Endometrium (tissue), 2 donors: ENCODE measurements around the gene TUBB3.
"Not testable (repeated sequence)": the region's sequence is repeated elsewhere in the genome, so short reads cannot be mapped to it uniquely, and the experiment has no call there.

Source experiments
- FAIRE-seq: peaks from 2 replicates; lab custom pipeline; 2012; peaks lifted over from hg19 to GRCh38; lab: Jason Lieb, UNC
- donor health status: control.
- donor health status: control.

The TUBB3 gene

GRCh38 chr16:89922884-89923639 is at the start of gene TUBB3:
TUBB3 (plus strand) TSS chr16:89923342; CDS start chr16:89923402, 60 bp downstream.
- no peak for FAIRE-seq

- FAIRE-seq, result no peak
Measured at GRCh38 chr16:89873972-89874689, 49.0 kb upstream of the TUBB3 start.

DNA sequence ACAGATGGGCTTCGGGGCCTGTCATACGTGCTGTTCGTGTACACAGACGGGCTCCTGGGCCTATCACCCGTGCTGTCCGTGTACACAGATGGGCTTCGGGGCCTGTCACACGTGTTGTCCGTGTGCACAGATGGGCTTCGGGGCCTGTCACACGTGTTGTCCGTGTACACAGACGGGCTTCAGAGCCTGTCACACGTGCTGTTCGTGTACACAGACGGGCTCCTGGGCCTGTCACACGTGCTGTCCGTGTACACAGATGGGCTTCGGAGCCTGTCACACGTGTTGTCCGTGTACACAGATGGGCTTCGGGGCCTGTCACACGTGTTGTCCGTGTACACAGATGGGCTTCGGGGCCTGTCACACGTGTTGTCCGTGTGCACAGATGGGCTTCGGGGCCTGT is 44.0 kb upstream of the TUBB3 start:
- not testable (repeated sequence) for FAIRE-seq

DNA sequence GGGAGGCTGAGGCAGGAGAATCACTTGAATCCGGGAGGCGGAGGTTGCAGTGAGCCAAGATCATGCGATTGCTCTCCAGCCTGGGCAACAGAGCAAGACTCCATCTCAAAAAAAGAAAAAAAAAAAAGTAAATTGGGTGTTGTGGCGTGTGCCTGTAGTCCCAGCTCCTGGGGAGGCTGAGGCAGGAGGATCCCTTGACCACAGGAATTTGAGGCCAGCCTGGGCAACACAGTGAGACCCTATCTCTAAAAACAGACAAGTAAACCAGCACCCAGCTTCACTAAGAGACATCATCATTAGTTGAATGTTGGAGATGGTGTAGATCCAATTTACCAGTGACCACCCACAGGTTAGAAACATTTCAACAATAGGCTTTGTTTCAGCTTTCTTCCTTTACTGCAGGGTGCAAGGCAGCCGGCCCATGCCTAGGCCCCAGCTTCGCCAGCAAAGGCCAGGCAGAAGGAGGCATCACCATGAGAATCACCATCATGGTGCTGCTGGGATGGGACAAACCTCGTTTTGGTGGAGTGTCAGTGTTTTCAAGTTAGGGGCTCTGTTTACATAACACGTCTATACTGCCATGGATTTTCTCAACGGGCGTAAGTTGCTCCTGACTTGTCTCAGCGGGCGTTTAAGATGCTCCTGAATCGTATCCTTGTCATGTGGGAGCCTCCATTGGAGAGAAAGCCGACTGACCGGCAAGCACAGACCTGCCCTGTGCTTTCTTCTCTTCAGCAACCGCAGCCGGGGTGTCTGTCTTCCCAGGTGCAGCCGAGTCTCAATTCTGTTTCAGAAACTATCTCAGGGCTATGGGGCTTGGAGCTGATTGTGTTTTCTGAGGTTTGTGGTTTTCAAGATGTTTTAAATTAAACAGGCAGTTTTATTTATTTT is 42.4 kb upstream of the TUBB3 start:
- no peak for FAIRE-seq

GRCh38 chr16:89881368-89881730 is 41.8 kb upstream of the TUBB3 start:
- no peak for FAIRE-seq

DNA sequence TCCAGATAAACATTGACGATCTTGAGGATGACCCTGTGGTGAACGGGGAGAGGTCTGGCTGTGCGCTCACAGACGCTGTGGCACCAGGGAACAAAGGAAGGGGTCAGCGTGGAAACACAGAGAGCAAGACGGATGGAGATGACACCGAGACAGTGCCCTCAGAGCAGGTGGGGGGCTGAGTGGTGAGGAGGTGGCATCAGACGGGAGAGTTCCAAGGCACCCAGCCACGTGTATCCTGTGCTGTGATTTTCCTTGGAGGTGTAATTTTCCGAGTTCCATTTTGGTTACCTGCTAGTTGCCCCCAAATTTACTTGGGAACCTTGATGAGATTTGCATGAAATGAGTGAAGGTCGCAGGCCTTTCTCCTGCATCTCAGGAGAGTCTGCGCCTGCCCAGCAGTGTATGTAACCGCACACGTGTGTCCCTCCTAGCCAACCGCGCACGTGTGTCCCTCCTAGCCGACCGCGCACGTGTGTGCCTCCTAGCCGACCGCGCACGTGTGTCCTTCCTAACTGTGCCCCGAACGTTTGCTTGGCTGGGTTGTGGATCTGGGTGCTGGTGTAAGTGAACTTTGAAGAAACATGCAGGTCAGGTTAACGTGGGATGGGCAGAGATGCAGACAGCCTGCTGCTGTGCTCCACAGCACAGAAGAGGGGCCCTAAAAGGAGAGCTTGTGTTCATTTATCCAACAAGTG is 39.6 kb upstream of the TUBB3 start:
- FAIRE-seq, result no peak

DNA sequence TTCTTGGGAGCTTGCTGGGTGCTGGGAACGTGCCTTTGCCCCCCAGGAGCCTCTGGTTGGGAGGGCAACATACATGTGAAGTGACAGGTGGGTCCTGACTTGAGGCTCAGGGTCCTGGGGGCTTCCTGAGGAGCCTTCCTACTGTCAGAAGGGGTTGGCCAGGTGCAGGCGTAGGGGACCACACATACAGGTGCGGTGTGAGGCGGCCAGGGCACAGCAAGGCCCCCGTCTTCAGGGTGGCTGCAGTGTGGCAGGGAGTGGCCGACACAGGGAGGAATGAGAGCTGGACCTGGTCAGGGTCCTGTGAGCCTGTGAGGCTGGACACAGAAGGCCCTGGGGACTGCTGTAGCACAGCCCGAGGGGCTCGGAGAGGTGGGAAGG is 39.1 kb upstream of the TUBB3 start:
- no peak for FAIRE-seq

DNA sequence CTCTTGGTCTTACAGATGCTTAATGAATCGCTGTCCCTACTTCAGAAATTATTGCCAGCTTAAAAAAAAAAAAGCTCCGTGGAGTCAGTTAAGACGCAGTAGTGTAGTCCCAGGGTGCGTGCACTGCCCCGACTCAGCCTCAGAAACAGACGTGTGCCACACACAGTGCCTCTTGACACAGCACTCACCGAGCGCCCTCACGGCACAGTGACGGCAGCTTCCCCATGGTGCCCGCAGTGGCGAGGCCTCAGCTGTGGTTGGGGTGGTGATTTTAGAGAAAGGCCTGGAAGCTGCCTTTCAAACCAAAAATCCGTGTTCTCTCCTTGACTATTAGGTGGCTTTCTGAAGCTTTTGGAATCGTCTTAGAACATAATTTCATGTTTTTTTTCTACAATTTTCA is 35.9 kb upstream of the TUBB3 start:
- FAIRE-seq, result no peak

DNA sequence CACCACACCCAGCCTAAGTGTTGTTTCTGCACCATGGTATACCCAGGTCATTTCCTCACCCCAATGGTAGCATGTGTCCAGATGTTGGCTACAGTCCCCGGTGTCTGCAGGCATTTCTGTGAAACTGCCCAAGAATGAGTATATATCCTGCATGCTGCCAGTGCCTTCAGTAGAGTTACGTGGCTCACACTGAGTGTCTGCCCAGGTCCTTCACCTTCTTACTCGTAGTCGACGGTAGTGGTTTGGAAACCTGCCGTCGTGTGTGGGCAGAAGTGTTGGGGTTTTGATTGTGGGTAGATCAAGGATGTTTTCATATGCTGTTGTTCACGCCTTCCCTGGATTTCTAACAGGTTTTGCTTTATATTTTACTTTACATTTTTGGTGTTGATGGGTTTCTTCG is 32.9 kb upstream of the TUBB3 start:
- no peak for FAIRE-seq

DNA sequence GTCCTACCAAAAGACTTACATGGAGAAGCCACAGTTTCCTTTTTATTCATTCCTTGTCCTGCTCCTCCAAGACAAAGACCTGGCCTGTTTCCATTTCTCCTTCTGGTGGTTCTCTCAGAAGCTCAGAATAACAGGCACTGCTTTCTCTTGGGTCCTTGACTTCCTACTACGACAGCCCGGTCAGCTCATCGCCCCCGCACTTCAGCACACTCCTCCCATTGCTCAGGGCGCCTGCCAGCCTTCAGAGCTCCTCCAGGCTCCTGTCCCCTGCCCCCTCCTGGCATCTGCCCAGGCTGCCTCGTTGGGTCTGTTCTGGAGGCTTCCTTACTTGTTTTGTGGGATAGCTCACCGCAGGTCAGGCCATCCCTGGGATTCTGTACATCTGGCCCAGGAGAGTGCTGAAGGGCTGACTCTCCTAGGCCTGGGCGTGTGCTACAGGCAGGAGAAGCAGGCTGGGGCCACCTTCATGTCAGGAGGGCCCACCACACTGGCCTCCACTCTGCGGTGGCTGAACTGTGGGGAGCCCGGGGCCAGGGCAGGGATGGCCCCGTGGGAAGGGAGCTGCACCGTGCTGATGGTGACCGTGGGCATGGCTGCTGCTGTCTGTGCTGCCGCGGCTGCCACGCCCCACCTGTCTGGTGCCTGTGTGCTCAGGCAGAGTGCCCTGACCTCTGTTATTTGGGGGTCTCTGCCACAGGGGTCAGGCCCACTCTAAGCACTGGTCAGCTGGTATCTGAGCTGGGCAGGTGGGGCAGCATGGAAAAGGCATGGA is 32.1 kb upstream of the TUBB3 start:
- no peak for FAIRE-seq

DNA sequence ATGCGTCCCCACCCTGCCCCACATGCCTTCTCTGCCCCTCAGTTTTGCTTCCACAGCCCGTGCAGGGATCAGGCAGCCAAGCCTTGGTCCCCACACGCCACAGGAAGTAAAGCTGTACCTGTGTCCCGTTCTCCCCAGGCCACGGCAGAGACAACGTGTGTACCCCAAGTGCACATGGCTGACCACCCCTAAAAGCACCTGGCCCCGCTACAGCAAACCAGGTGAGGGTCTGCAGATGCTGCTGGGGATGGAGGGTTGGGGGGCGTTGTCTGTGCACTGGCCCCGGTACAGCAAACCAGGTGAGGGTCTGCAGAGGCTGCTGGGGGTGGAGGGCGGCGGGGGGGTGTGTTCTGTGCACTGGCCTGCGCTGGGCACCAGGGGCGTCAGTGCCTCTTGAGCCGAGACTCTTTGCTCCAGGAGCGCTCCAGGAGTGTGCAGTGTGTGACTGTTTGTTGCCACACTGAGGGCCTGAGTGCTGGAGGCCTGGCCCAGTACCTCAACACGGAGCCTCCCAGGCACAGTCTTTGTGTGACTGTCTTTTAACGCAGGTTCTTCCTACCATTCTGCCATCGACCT is 31.0 kb upstream of the TUBB3 start:
- FAIRE-seq, result no peak

- FAIRE-seq, result no peak
Measured at GRCh38 chr16:89892635-89893034, 30.5 kb upstream of the TUBB3 start.

DNA sequence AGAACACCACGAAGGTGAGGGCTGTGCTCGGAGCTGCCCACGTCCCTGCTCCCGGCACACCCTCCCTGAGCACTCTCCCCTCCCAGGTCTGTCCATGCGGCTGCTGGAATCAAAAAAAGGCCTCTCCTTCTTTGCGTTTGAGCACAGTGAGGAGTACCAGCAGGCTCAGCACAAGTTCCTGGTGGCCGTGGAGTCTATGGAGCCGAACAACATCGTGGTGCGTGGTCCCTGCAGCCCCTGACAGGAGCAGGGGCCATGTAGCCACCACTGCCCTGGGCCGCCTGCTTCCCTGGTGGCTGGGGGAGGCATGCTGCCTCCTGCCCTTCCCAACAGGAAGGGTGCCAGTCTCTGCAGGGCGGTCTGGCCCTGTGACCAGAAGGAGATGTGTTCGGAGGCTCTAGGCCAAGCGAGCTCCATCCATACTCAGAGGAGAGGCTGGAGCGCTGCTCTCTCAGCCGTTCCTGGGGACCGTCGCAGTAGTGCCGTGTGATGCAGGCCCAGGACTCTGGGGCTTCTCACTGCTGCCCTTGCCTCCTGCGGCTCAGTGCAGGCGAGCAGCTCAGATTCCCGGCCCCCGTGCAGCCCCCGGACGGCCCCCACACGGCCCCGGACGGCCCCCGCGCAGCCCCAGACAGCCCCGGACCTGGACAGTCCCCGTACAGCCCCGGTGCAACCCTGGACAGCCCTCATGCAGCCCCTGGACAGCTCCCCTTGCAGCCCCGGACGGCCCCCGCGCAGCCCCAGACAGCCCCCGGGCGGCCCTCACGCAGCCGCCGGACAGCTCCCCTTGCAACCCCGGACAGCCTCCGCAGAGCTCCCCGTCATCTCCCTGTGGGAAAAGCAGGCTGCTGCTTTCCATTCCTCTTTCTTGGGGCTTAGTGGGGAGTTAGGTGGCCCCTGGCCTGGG is 29.2 kb upstream of the TUBB3 start:
- no peak for FAIRE-seq

GRCh38 chr16:89895482-89896250 is 27.5 kb upstream of the TUBB3 start:
- FAIRE-seq, result no peak

DNA sequence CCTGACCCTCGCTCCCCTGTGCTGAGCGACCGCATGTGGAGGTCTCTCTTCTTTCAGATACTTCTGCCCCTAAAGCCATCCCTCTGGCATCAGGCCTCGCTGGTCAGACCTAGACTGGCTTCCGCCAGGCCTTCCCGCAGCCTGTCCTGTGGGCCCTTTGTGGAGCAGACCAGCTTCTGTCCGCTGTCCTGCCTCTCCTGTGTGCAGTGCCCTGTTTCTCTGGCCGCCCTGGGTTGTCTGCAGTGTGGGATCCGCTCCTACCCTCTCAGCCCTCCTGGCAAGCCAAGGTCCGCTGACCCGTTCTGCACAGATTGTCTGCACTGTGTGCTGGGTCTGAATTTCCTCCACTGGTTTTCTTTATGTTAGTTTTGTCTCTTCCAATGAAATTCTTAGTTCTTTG is 25.9 kb upstream of the TUBB3 start:
- FAIRE-seq, result no peak

GRCh38 chr16:89898201-89898967 is 24.8 kb upstream of the TUBB3 start:
- FAIRE-seq, result no peak

GRCh38 chr16:89899879-89900481 is 23.2 kb upstream of the TUBB3 start:
- no peak for FAIRE-seq

DNA sequence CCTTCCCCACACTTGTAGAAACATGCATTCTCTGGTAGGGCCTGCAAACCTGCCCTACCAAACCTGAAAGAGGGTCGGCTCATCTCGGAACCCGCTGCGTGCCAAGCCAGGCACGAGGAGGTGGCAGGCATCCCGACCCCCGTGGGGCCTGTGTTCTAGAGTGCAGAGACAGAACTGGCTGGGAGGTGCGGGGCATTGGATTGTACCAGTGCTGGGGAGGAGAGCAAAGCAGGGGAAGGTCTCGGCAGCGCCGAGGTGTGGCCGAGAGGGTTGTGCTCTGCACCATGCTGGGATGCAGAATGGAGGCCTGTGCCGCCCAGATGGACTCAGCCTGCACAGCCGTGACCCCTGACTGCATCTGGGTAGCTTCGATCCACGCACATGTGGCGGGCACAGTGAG is 22.3 kb upstream of the TUBB3 start:
- FAIRE-seq, result no peak
